Measurements from ENCODE around the gene ABCC10.

GRCh38 chr6:43434943-43435342 is 7.6 kb downstream of the ABCC10 start:
- TF ChIP-seq, protein P1, sequence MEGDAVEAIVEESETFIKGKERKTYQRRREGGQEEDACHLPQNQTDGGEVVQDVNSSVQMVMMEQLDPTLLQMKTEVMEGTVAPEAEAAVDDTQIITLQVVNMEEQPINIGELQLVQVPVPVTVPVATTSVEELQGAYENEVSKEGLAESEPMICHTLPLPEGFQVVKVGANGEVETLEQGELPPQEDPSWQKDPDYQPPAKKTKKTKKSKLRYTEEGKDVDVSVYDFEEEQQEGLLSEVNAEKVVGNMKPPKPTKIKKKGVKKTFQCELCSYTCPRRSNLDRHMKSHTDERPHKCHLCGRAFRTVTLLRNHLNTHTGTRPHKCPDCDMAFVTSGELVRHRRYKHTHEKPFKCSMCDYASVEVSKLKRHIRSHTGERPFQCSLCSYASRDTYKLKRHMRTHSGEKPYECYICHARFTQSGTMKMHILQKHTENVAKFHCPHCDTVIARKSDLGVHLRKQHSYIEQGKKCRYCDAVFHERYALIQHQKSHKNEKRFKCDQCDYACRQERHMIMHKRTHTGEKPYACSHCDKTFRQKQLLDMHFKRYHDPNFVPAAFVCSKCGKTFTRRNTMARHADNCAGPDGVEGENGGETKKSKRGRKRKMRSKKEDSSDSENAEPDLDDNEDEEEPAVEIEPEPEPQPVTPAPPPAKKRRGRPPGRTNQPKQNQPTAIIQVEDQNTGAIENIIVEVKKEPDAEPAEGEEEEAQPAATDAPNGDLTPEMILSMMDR (IDR thresholded peaks at IDR 0.05), result no peak
- TF ChIP-seq POLR2A (IDR thresholded peaks at IDR 0.05) (no peak), EP300 (IDR thresholded peaks at IDR 0.05) (no peak)

Data from ovary (tissue), 3 donors.